DMS53 treated with DMSO at 0.1 percent for 48 hours (cell line): ENCODE measurements around the gene PAIP2B.

Experiments
- DNase-seq: peaks from one replicate; lab custom pipeline; 2025; ENCODE audit not compliant: unreplicated experiment; lab: John Stamatoyannopoulos, UW

The PAIP2B gene

GRCh38 chr2:71154279-71154678, 72.6 kb downstream of the PAIP2B start:
- DNase-seq, result no peak

DNA sequence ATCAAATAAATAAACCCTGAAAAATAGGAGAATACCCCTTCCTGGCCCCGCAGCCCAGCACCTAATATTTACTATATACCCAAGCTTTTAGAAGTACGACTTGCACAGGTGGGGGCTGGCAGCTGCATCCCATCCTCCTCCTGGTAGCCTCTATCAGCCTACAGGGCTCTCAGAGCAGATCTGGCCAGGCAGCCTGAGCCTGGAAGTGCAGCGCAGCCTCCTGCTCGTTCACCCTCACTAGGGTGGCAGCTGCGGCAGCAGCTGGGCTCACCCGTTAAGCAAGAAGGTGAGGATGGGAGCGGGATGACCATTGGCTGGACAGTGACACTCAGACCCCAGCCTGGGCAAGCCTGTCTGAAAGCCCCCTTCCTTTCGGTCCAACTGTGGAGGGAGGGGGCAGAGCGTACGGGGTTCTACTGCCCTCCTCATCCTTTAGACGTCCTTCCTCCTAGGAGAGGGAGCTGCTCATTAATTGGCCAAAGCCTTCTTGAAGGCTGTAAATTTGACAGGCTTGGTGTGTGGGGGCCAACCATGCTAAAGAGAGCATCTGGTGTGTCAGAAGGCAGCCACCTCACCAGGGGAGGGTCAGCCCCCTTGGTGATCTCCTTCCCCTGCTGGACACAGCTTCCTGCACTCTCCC, 73.2 kb downstream of the PAIP2B start:
- DNase-seq, result no peak

GRCh38 chr2:71151620-71152019, 75.3 kb downstream of the PAIP2B start:
- DNase-seq, result no peak

- no peak for DNase-seq
Measured at GRCh38 chr2:71150082-71150816, 76.7 kb downstream of the PAIP2B start.

- no peak for DNase-seq
Measured at GRCh38 chr2:71148506-71149063, 78.3 kb downstream of the PAIP2B start.

- DNase-seq, result no peak
Measured at GRCh38 chr2:71143782-71144181, 83.1 kb downstream of the PAIP2B start.

DNA sequence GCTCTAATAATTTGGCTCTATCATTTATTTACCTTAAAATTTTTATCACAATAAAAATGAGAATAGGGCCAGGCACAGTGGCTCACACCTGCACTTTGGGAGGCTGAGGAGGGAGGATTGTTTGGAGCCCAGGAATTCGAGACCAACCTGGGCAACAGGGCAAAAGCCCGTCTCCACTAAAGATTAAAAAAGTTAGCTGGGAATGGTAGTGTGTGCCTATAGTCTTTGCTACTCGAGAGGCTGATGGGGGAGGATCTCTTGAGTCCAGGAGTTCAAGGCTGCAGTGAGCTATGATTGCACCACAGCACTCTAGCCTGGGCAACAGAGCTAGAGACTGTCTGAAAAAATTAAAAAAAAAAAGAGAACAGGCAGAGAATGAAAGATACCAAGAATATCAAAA, 90.7 kb downstream of the PAIP2B start:
- DNase-seq, result no peak

DNA sequence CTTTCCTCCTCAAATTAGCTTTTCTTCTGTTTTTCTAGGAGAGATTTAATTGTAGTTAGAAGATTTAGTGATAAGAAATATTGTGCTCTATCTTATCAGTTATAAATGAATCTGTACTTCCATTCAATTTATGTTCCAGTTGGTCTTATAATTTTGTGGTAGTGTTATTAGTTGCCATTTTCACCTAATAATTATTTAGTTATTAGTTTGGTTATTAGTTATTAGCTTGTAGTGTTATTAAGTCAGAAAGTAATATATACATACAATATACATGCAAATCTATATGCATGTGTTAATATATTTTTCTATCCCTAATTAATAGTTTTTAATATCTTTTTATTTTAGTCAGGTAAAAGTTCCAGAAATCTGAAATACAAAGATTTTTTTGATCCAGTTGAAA, 93.3 kb downstream of the PAIP2B start:
- no peak for DNase-seq
